ENCODE measurements around the gene FFAR1.
"Not testable (repeated sequence)": the region's sequence is repeated elsewhere in the genome, so short reads cannot be mapped to it uniquely, and the experiment has no call there.

The FFAR1 gene

GRCh38 chr19:35357867-35358573, 10.3 kb downstream of the FFAR1 start, which contains the start of gene FFAR3:
Gene FFAR3, plus strand, starts transcription at chr19:35358460. Its CDS starts 431 bp downstream, at chr19:35358891.
- no peak for DNase-seq (ENCODE audit: low spot score)
- TF ChIP-seq CTCF (IDR thresholded peaks at IDR 0.05; ENCODE audit: extremely low read depth, missing control alignments), result no peak

- TF ChIP-seq CTCF (IDR thresholded peaks at IDR 0.05; ENCODE audit: extremely low read depth, missing control alignments), result peak; percentile 6
- not testable (repeated sequence) for DNase-seq (ENCODE audit: low spot score)
Measured at GRCh38 chr19:35358834-35359233, 11.1 kb downstream of the FFAR1 start.

GRCh38 chr19:35359395-35359794, 11.7 kb downstream of the FFAR1 start:
- DNase-seq (ENCODE audit: low spot score), result not testable (repeated sequence)

GRCh38 chr19:35360081-35360480, 12.4 kb downstream of the FFAR1 start:
- not testable (repeated sequence) for DNase-seq (ENCODE audit: low spot score)

- no peak for DNase-seq (ENCODE audit: low spot score)
Measured at GRCh38 chr19:35360880-35361420, 13.2 kb downstream of the FFAR1 start.

GRCh38 chr19:35362261-35363000, 14.7 kb downstream of the FFAR1 start:
- DNase-seq (ENCODE audit: low spot score), result no peak
- TF ChIP-seq CTCF (IDR thresholded peaks at IDR 0.05; ENCODE audit: extremely low read depth, missing control alignments), result no peak

More at GRCh38 chr19:35360880-35361420, 13.2 kb downstream of the FFAR1 start:
- no peak for TF ChIP-seq CTCF (IDR thresholded peaks at IDR 0.05; ENCODE audit: extremely low read depth, missing control alignments)

GRCh38 chr19:35363001-35363590, 15.4 kb downstream of the FFAR1 start:
- DNase-seq (ENCODE audit: low spot score), result no peak
- no peak for TF ChIP-seq CTCF (IDR thresholded peaks at IDR 0.05; ENCODE audit: extremely low read depth, missing control alignments)

Measured in GM20000 (cell line).